T-cell (primary cell): Measurements from ENCODE around the gene SLC25A4. TPM values are rescaled to one million over a fixed set of nuclear protein-coding genes. Genes with fewer than 3 reads are reported as not detected.

Source experiments
- ATAC-seq, 4 experiments: fragments of 200-7000 bp in 3 of 4; fragments of 150-1000 bp in 1 of 4; cut with Tn5 transposase; replicated peaks in 1 of 4; 1 replicate in 3 of 4; 2 replicates in 1 of 4; pipeline ENCODE4 v1.10.0; 2021; ENCODE audit warnings: moderate library complexity in 3 of 4, mild to moderate bottlenecking in 2 of 4, moderate number of reproducible peaks in 1 of 4
- CTCF ChIA-PET, 2 donors: fragments of 300-600 bp; sonication (Branson Sonifier 250); formaldehyde crosslinking; loops; one replicate each; lab custom pipeline; 2022; ENCODE audit warnings: antibody characterized with exemption in 2 of 2; lab: Charles Lee
- POLR2A ChIA-PET, 2 donors: fragments of 300-600 bp; sonication (Branson Sonifier 250); formaldehyde crosslinking; loops; one replicate each; lab custom pipeline; 2022; ENCODE audit warnings: antibody characterized with exemption in 2 of 2; lab: Charles Lee
- DNase-seq, 35 experiments: peaks; one replicate each; pipeline versions ENCODE4 v3.0.0 to v3.0.0-alpha.2; 2013 to 2023
- H3K27ac ChIP-seq: one replicate; pipeline ENCODE4 v1.5.1; 2013; ENCODE audit warnings: low read length
- H3K27me3 ChIP-seq, 2 experiments: replicated peaks in 1 of 2; 1 replicate in 1 of 2; 2 replicates in 1 of 2; pipeline versions ENCODE4 v1.6.1 to v1.7.0; 2013; ENCODE audit warnings: low read length in 1 of 2, mixed read lengths in 1 of 2; ENCODE audit not compliant: control insufficient read depth in 2 of 2, insufficient read depth in 2 of 2; ENCODE audit errors: extremely low read depth in 1 of 2
- H3K36me3 ChIP-seq, 2 donors: 1 replicate in 1 of 2; 2 replicates in 1 of 2; pipeline versions ENCODE4 v1.6.1 to v1.7.0; 2013; ENCODE audit warnings: low read length in 1 of 2; ENCODE audit not compliant: control insufficient read depth in 2 of 2, insufficient read depth in 1 of 2; ENCODE audit errors: extremely low read depth in 1 of 2
- H3K4me1 ChIP-seq, 2 experiments: 1 replicate in 1 of 2; 2 replicates in 1 of 2; pipeline versions ENCODE4 v1.6.1 to v1.7.0; 2013; ENCODE audit warnings: low read length in 2 of 2, mixed read lengths in 1 of 2; ENCODE audit not compliant: insufficient read depth in 2 of 2, control insufficient read depth in 1 of 2; ENCODE audit errors: extremely low read depth in 1 of 2
- H3K4me3 ChIP-seq, 2 donors: 1 replicate in 1 of 2; 2 replicates in 1 of 2; pipeline versions ENCODE4 v1.5.1 to v1.7.0; 2013; ENCODE audit warnings: mild to moderate bottlenecking in 2 of 2, low read length in 1 of 2, moderate library complexity in 1 of 2; ENCODE audit not compliant: control insufficient read depth in 1 of 2; ENCODE audit errors: extremely low read depth in 1 of 2
- H3K9me3 ChIP-seq: 2 replicates; pipeline ENCODE4 v1.7.0; 2013
- H3K27ac Mint-ChIP-seq, 2 donors: one replicate each; pipeline ENCODE4 v1.8.0; 2020 to 2021; ENCODE audit warnings: mild to moderate bottlenecking in 2 of 2, mixed read lengths in 2 of 2
- H3K27me3 Mint-ChIP-seq, 2 donors: one replicate each; pipeline ENCODE4 v1.8.0; 2021 to 2022; ENCODE audit warnings: mixed read lengths in 2 of 2
- H3K36me3 Mint-ChIP-seq: one replicate; pipeline ENCODE4 v1.8.0; 2021; ENCODE audit warnings: mixed read lengths
- H3K4me1 Mint-ChIP-seq, 3 donors: one replicate each; pipeline ENCODE4 v1.8.0; 2020 to 2022; ENCODE audit warnings: mixed read lengths in 3 of 3, mild to moderate bottlenecking in 1 of 3
- H3K4me3 Mint-ChIP-seq, 3 donors: one replicate each; pipeline ENCODE4 v1.8.0; 2020 to 2022; ENCODE audit warnings: mild to moderate bottlenecking in 3 of 3, mixed read lengths in 3 of 3, moderate library complexity in 3 of 3
- H3K9me3 Mint-ChIP-seq, 3 donors: one replicate each; pipeline ENCODE4 v1.8.0; 2020 to 2022; ENCODE audit warnings: mixed read lengths in 3 of 3
- WGBS: methylation state at CpG from one replicate; pipeline ENCODE4 v1.1.5; 2013; ENCODE audit warnings: missing lambda C conversion rate; ENCODE audit not compliant: insufficient coverage; 5-methylcytosine and 5-hydroxymethylcytosine counted together
- total RNA-seq, 35 experiments: library from RNA in 6 of 35; stranded (reverse) in 6 of 35; fragments of 120-200 nt in 1 of 35; gene quantifications; one replicate each; pipeline versions ENCODE4 v1.2.1 to v1.2.4 and lab custom pipeline; 2013 to 2026

Gene SLC25A4
- 1 to 10 TPM; 4.5 to 7.2 (median 5.6) TPM for total RNA-seq
- total RNA-seq (2013) = 5.8 TPM
- total RNA-seq (lab: John Stamatoyannopoulos, UW) = 6.9 to 14.5 (median 8.7) reads per million in 29 experiments

GRCh38 chr4:185142912-185143600 is at the start of gene SLC25A4:
TSS of gene SLC25A4 (plus strand) at chr4:185143266. CDS start at chr4:185143373, 107 bp downstream.
- ChIA-PET CTCF (interaction anchor here in 1 of 2 donors (0.5 to 2.5 kb wide), 7 partner anchors 8 to 113 kb away, joined by 3 to 18 read pairs (median 3); no protein-coding TSS in a partner anchor), POLR2A (interaction anchor here (0.5 to 0.6 kb wide), 3 partner anchors 54 to 1488 kb away, joined by 4 to 8 read pairs (median 6); no protein-coding TSS in a partner anchor)
- H3K4me3 ChIP-seq = peak within 1 kb of the TSS; percentile 65 to 82
- peaks cover 17 to 18% of the 10 kb centered on the region in 2 experiments for H3K27me3 ChIP-seq
- peaks cover 3 to 15% of the 10 kb centered on the region in 2 experiments for H3K4me1 ChIP-seq
- Mint-ChIP-seq H3K4me3 (peak within 1 kb of the TSS; percentile 84 to 91 (median 88)), H3K4me1 (peaks cover 14 to 21% (median 19%) of the 10 kb centered on the region in 3 donors), H3K27me3 (peaks cover 14 to 17% of the 10 kb centered on the region in 2 donors), H3K27ac (peak within 1 kb of the TSS; percentile 52 to 72), H3K9me3 (no peaks in the 10 kb centered on the region), H3K36me3 (peaks cover 5% of the 10 kb centered on the region)
- WGBS = under 1% methylated on average over 87 of the region's 87 CpGs
- peak; percentile 91 to 98 (median 94) for ATAC-seq
- no peaks in the 10 kb centered on the region for H3K9me3 ChIP-seq
- H3K27ac ChIP-seq = peak within 1 kb of the TSS; percentile 45
- no peaks in the 10 kb centered on the region for H3K36me3 ChIP-seq
- DNase-seq = peak; percentile 62 to 89 (median 75)

GRCh38 chr4:185093603-185094002 is 49.5 kb upstream of the SLC25A4 start:
- Mint-ChIP-seq H3K36me3 (no peaks in the 10 kb centered on the region), H3K9me3 (no peaks in the 10 kb centered on the region), H3K27me3 (peaks cover 30 to 36% of the 10 kb centered on the region in 2 donors), H3K4me1 (no peaks in the 10 kb centered on the region), H3K27ac (no peak overlapping the region), H3K4me3 (no peak overlapping the region)
- ChIA-PET CTCF (interaction anchor here in 1 of 2 donors (0.9 kb wide), 1 partner anchor 361 kb away, joined by 3 read pairs; no protein-coding TSS in a partner anchor), POLR2A (no interaction called here)
- no peak for DNase-seq
- no peak for ATAC-seq
- Histone ChIP-seq H3K27me3 (peaks cover 0 to 8% of the 10 kb centered on the region in 2 experiments), H3K4me3 (no peak overlapping the region), H3K27ac (no peak overlapping the region), H3K9me3 (no peaks in the 10 kb centered on the region), H3K4me1 (no peaks in the 10 kb centered on the region), H3K36me3 (no peaks in the 10 kb centered on the region)
- WGBS = no CpG with 5 or more reads among the region's 3 CpGs

GRCh38 chr4:185096032-185096653 is 46.9 kb upstream of the SLC25A4 start:
- no peaks in the 10 kb centered on the region for H3K36me3 ChIP-seq
- H3K27me3 Mint-ChIP-seq = peaks cover 16 to 40% of the 10 kb centered on the region in 2 donors
- no peak overlapping the region for H3K27ac Mint-ChIP-seq
- DNase-seq (peak in 16 of 35 experiments; percentile 3 to 53 (median 9)), ATAC-seq (no peak)
- no peak overlapping the region for H3K4me3 Mint-ChIP-seq
- H3K4me1 ChIP-seq = no peaks in the 10 kb centered on the region
- H3K9me3 Mint-ChIP-seq = no peaks in the 10 kb centered on the region
- no peaks in the 10 kb centered on the region for H3K9me3 ChIP-seq
- ChIA-PET POLR2A (interaction anchor here in 1 of 2 donors (0.6 kb wide), 1 partner anchor 985 kb away, joined by 3 read pairs; no protein-coding TSS in a partner anchor), CTCF (interaction anchor here (0.5 to 2.2 kb wide), 31 partner anchors 8 to 1321 kb away, joined by 3 to 23 read pairs (median 4); partner anchors contain the start of gene CENPU (in 1 of the 2))
- H3K27me3 ChIP-seq = peaks cover 0 to 25% of the 10 kb centered on the region in 2 experiments
- no peak overlapping the region for H3K4me3 ChIP-seq
- H3K27ac ChIP-seq = no peak overlapping the region
- WGBS = no CpG with 5 or more reads among the region's 2 CpGs
- no peaks in the 10 kb centered on the region for H3K36me3 Mint-ChIP-seq
- H3K4me1 Mint-ChIP-seq = no peaks in the 10 kb centered on the region

- Histone ChIP-seq H3K4me1 (no peaks in the 10 kb centered on the region), H3K9me3 (no peaks in the 10 kb centered on the region), H3K4me3 (no peak overlapping the region), H3K27me3 (peaks cover 0 to 27% of the 10 kb centered on the region in 2 experiments), H3K36me3 (no peaks in the 10 kb centered on the region), H3K27ac (no peak overlapping the region)
- Mint-ChIP-seq H3K36me3 (no peaks in the 10 kb centered on the region), H3K27ac (no peak overlapping the region), H3K9me3 (no peaks in the 10 kb centered on the region), H3K4me3 (no peak overlapping the region), H3K4me1 (no peaks in the 10 kb centered on the region), H3K27me3 (peaks cover 19 to 34% of the 10 kb centered on the region in 2 donors)
- no peak for ATAC-seq
- POLR2A ChIA-PET = no interaction called here
- DNase-seq = no peak
- CTCF ChIA-PET = interaction anchor here in 1 of 2 donors (0.6 to 0.9 kb wide), 2 partner anchors 353 to 1068 kb away, joined by 3 to 4 read pairs; no protein-coding TSS in a partner anchor
Observed at GRCh38 chr4:185098474-185098873, 44.6 kb upstream of the SLC25A4 start.

- H3K4me1 Mint-ChIP-seq = no peaks in the 10 kb centered on the region
- no peak overlapping the region for H3K4me3 ChIP-seq
- peaks cover 0 to 28% of the 10 kb centered on the region in 2 experiments for H3K27me3 ChIP-seq
- WGBS = 74% methylated on average over 5 of the region's 8 CpGs
- ChIA-PET POLR2A (no interaction called here), CTCF (no interaction called here)
- H3K9me3 ChIP-seq = no peaks in the 10 kb centered on the region
- no peak overlapping the region for H3K4me3 Mint-ChIP-seq
- peaks cover 23 to 36% of the 10 kb centered on the region in 2 donors for H3K27me3 Mint-ChIP-seq
- no peak overlapping the region for H3K27ac Mint-ChIP-seq
- no peaks in the 10 kb centered on the region for H3K9me3 Mint-ChIP-seq
- ATAC-seq (no peak), DNase-seq (no peak)
- no peaks in the 10 kb centered on the region for H3K36me3 Mint-ChIP-seq
- H3K27ac ChIP-seq = no peak overlapping the region
- no peaks in the 10 kb centered on the region for H3K4me1 ChIP-seq
- no peaks in the 10 kb centered on the region for H3K36me3 ChIP-seq
Observed at GRCh38 chr4:185099024-185099682, 43.9 kb upstream of the SLC25A4 start.

- no peak overlapping the region for H3K4me3 Mint-ChIP-seq
- Histone ChIP-seq H3K27ac (no peak overlapping the region), H3K9me3 (no peaks in the 10 kb centered on the region), H3K36me3 (no peaks in the 10 kb centered on the region), H3K4me3 (no peak overlapping the region), H3K27me3 (peaks cover 0 to 29% of the 10 kb centered on the region in 2 experiments), H3K4me1 (no peaks in the 10 kb centered on the region)
- H3K27me3 Mint-ChIP-seq = peaks cover 23 to 36% of the 10 kb centered on the region in 2 donors
- POLR2A ChIA-PET = no interaction called here
- H3K27ac Mint-ChIP-seq = no peak overlapping the region
- ATAC-seq (no peak), DNase-seq (no peak)
- WGBS = 58% methylated on average over 8 of the region's 8 CpGs
- H3K9me3 Mint-ChIP-seq = no peaks in the 10 kb centered on the region
- H3K4me1 Mint-ChIP-seq = no peaks in the 10 kb centered on the region
- CTCF ChIA-PET = interaction anchor here (0.6 to 1.0 kb wide), 2 partner anchors 22 to 60 kb away, joined by 3 to 7 read pairs; no protein-coding TSS in a partner anchor
- no peaks in the 10 kb centered on the region for H3K36me3 Mint-ChIP-seq
Observed at GRCh38 chr4:185099940-185100339, 43.1 kb upstream of the SLC25A4 start.
